GM12891 (cell line): ENCODE results near the gene HELZ2.

Experiments
- POLR2A ChIP-seq: IDR thresholded peaks from 2 replicates; pipeline ENCODE4 v1.6.1; 2011; ENCODE audit warnings: low read depth, low read length, control low read depth
- POLR2AphosphoS5 ChIP-seq: IDR thresholded peaks from 2 replicates; pipeline ENCODE4 v1.6.1; 2011; ENCODE audit warnings: low read depth, low read length, control low read depth
- POU2F2 ChIP-seq: IDR thresholded peaks from 2 replicates; pipeline ENCODE4 v1.6.1; 2011; ENCODE audit warnings: low read depth, mild to moderate bottlenecking, control low read depth, low read length, moderate library complexity
- SPI1 ChIP-seq: IDR thresholded peaks from 2 replicates; pipeline ENCODE4 v1.6.1; 2011; ENCODE audit warnings: low read depth, low read length, control low read depth
- TAF1 ChIP-seq: IDR thresholded peaks from 2 replicates; pipeline ENCODE4 v1.6.1; 2011; ENCODE audit warnings: low read depth, low read length, control low read depth

GRCh38 chr20:63619505-63619904 is 45.5 kb upstream of the HELZ2 start:
- TF ChIP-seq POLR2A (no peak), POLR2AphosphoS5 (no peak), SPI1 (no peak), TAF1 (no peak), POU2F2 (no peak)
